CD14-positive monocyte (primary cell): Measurements from ENCODE around the gene CELF2. TPM values are rescaled to one million over a fixed set of nuclear protein-coding genes. Genes with fewer than 3 reads are reported as not detected.

ENCODE experiments used
- DNase-seq, 3 donors: peaks; one replicate each; pipeline ENCODE4 v3.0.0-alpha.2; 2011 to 2022
- H2AFZ ChIP-seq: 2 replicates; pipeline ENCODE4 v1.6.0; 2012; ENCODE audit warnings: mild to moderate bottlenecking, low read depth, low read length, inconsistent platforms; ENCODE audit not compliant: insufficient read depth, poor library complexity, severe bottlenecking
- H3K27ac ChIP-seq, 2 donors: 1 replicate in 1 of 2; 2 replicates in 1 of 2; pipeline ENCODE4 v1.5.1; 2012 to 2013; ENCODE audit warnings: low read length in 2 of 2, control low read depth in 1 of 2, inconsistent platforms in 1 of 2, low read depth in 1 of 2, mild to moderate bottlenecking in 1 of 2
- H3K27me3 ChIP-seq, 2 donors: one replicate each; pipeline versions ENCODE4 v1.6.0 to v1.6.1; 2011 to 2013; ENCODE audit warnings: low read length in 2 of 2; ENCODE audit not compliant: control insufficient read depth in 2 of 2, insufficient read depth in 2 of 2
- H3K36me3 ChIP-seq, 2 donors: replicated peaks in 1 of 2; 1 replicate in 1 of 2; 2 replicates in 1 of 2; pipeline versions ENCODE4 v1.5.1 to v1.6.1; 2012 to 2013; ENCODE audit warnings: low read length in 2 of 2, control low read depth in 1 of 2, inconsistent platforms in 1 of 2, mild to moderate bottlenecking in 1 of 2; ENCODE audit not compliant: insufficient read depth in 2 of 2, control insufficient read depth in 1 of 2
- H3K4me1 ChIP-seq, 2 donors: 1 replicate in 1 of 2; 2 replicates in 1 of 2; pipeline versions ENCODE4 v1.5.1 to v1.6.1; 2012 to 2013; ENCODE audit warnings: low read length in 2 of 2, control low read depth in 1 of 2, inconsistent platforms in 1 of 2, mild to moderate bottlenecking in 1 of 2, moderate library complexity in 1 of 2; ENCODE audit not compliant: insufficient read depth in 2 of 2, control insufficient read depth in 1 of 2
- H3K4me2 ChIP-seq: replicated peaks from 2 replicates; pipeline ENCODE3; 2012; ENCODE audit warnings: low read length, moderate library complexity, mild to moderate bottlenecking; ENCODE audit not compliant: poor library complexity, severe bottlenecking; ENCODE audit errors: extremely low read depth
- H3K4me3 ChIP-seq, 3 experiments: fragments of 200-600 bp in 1 of 3; sonication (generic) in 1 of 3; replicated peaks in 1 of 3; 1 replicate in 2 of 3; 2 replicates in 1 of 3; pipeline ENCODE4 v1.5.1; 2011 to 2013; ENCODE audit warnings: low read length in 3 of 3, mild to moderate bottlenecking in 3 of 3, control low read depth in 2 of 3, low read depth in 2 of 3, inconsistent platforms in 1 of 3, moderate library complexity in 1 of 3
- H3K79me2 ChIP-seq: 2 replicates; pipeline ENCODE4 v1.6.0; 2012; ENCODE audit warnings: mild to moderate bottlenecking, control low read depth, inconsistent platforms, low read length, moderate library complexity; ENCODE audit not compliant: insufficient read depth
- H3K9ac ChIP-seq: 2 replicates; pipeline ENCODE4 v1.6.0; 2017; ENCODE audit warnings: low read length, mild to moderate bottlenecking; ENCODE audit not compliant: insufficient read depth, poor library complexity, severe bottlenecking
- H3K9me3 ChIP-seq, 2 donors: replicated peaks in 1 of 2; 1 replicate in 1 of 2; 2 replicates in 1 of 2; pipeline versions ENCODE4 v1.5.1 to v1.6.1; 2012 to 2013; ENCODE audit warnings: low read length in 2 of 2, control low read depth in 1 of 2; ENCODE audit not compliant: control insufficient read depth in 1 of 2, insufficient read depth in 1 of 2
- H4K20me1 ChIP-seq: 2 replicates; pipeline ENCODE4 v1.6.0; 2012; ENCODE audit warnings: mild to moderate bottlenecking, low read length, control low read depth, moderate library complexity; ENCODE audit not compliant: insufficient read depth
- H3K27ac Mint-ChIP-seq, 7 donors: one replicate each; pipeline ENCODE4 v1.8.0; 2020; ENCODE audit warnings: mild to moderate bottlenecking in 7 of 7, mixed read lengths in 7 of 7, moderate library complexity in 6 of 7, inconsistent platforms in 2 of 7
- H3K27me3 Mint-ChIP-seq, 3 donors: one replicate each; pipeline ENCODE4 v1.8.0; 2021 to 2022; ENCODE audit warnings: low read depth in 3 of 3, mild to moderate bottlenecking in 3 of 3, mixed read lengths in 3 of 3, moderate library complexity in 3 of 3, inconsistent platforms in 1 of 3
- H3K36me3 Mint-ChIP-seq, 2 donors: one replicate each; pipeline ENCODE4 v1.8.0; 2020; ENCODE audit warnings: mixed read lengths in 2 of 2, inconsistent platforms in 1 of 2, mild to moderate bottlenecking in 1 of 2
- H3K4me1 Mint-ChIP-seq: one replicate; pipeline ENCODE4 v1.8.0; 2020; ENCODE audit warnings: mild to moderate bottlenecking, mixed read lengths
- H3K4me3 Mint-ChIP-seq, 2 donors: one replicate each; pipeline ENCODE4 v1.8.0; 2020; ENCODE audit warnings: mild to moderate bottlenecking in 2 of 2, mixed read lengths in 2 of 2, moderate library complexity in 1 of 2
- H3K9me3 Mint-ChIP-seq, 7 donors: one replicate each; pipeline ENCODE4 v1.8.0; 2020 to 2022; ENCODE audit warnings: mixed read lengths in 7 of 7, mild to moderate bottlenecking in 6 of 7, moderate library complexity in 6 of 7, inconsistent platforms in 2 of 7
- CTCF ChIP-seq: fragments of 200-600 bp; IDR thresholded peaks from one replicate; pipeline ENCODE4 v1.8.0; 2022; ENCODE audit warnings: antibody characterized with exemption, mild to moderate bottlenecking
- WGBS: methylation state at CpG from one replicate; pipeline ENCODE4 v1.1.5; 2013; ENCODE audit warnings: missing lambda C conversion rate; ENCODE audit not compliant: insufficient coverage; 5-methylcytosine and 5-hydroxymethylcytosine counted together
- intact Hi-C, 2 donors: fragments of 100-400 bp; cut with micrococcal nuclease; formaldehyde crosslinking; loops; one replicate each; pipeline versions ENCODE4 v1.15.0 to v1.15.1; 2023
- polyA plus RNA-seq, 3 donors: library from polyadenylated mRNA; depleted of rRNA in 1 of 3; unstranded in 2 of 3; stranded (reverse) in 1 of 3; fragments of 300-500 nt in 2 of 3; fragments of >200 nt in 1 of 3; fragmentation: Illumina TruSeq in 2 of 3; gene quantifications; 1 replicate in 2 of 3; 2 replicates in 1 of 3; pipeline ENCODE4 v1.2.3, GENCODE V29; 2012 to 2021

Gene CELF2
- polyA plus RNA-seq, 3 donors, result 53.5 to 93.3 (median 80.5) TPM

GRCh38 chr10:11298116-11298515 lies 280.4 kb downstream of the CELF2 start:
- no peak overlapping the region for H3K4me2 ChIP-seq
- peaks cover 93 to 98% of the 10 kb centered on the region in 2 donors for H3K36me3 ChIP-seq
- intact Hi-C loops, result no loop called here
- H3K4me1 ChIP-seq, result no peaks in the 10 kb centered on the region
- peaks cover 97% of the 10 kb centered on the region for H4K20me1 ChIP-seq
- Mint-ChIP-seq H3K4me1 (no peaks in the 10 kb centered on the region), H3K9me3 (peaks cover 0 to 8% (median 0%) of the 10 kb centered on the region in 7 donors), H3K4me3 (no peak overlapping the region), H3K27ac (peak overlapping the region in 1 of 7 donors; percentile 23), H3K36me3 (peaks cover 90 to 95% of the 10 kb centered on the region in 2 donors), H3K27me3 (peaks cover 0 to 1% (median 0%) of the 10 kb centered on the region in 3 donors)
- no peak overlapping the region for H3K9ac ChIP-seq
- no peaks in the 10 kb centered on the region for H3K27me3 ChIP-seq
- no peak for TF ChIP-seq CTCF
- WGBS, result 100% methylated on average over 1 of the region's 5 CpGs
- H3K4me3 ChIP-seq, result no peak overlapping the region
- H2AFZ ChIP-seq, result no peak overlapping the region
- DNase-seq, result no peak
- peak overlapping the region in 1 of 2 donors; percentile 52 for H3K27ac ChIP-seq
- H3K79me2 ChIP-seq, result peaks cover 71% of the 10 kb centered on the region
- no peaks in the 10 kb centered on the region for H3K9me3 ChIP-seq

GRCh38 chr10:11299125-11299524 lies 281.5 kb downstream of the CELF2 start:
- peak overlapping the region in 1 of 7 donors; percentile 78 for H3K27ac Mint-ChIP-seq
- 98% methylated on average over 11 of the region's 11 CpGs for WGBS

More at GRCh38 chr10:11299125-11299524, 281.5 kb downstream of the CELF2 start:
- peaks cover 70% of the 10 kb centered on the region for H3K79me2 ChIP-seq
- no peak for TF ChIP-seq CTCF
- H3K4me2 ChIP-seq, result no peak overlapping the region
- no peaks in the 10 kb centered on the region for H3K9me3 ChIP-seq
- no peak for DNase-seq
- no peaks in the 10 kb centered on the region for H3K27me3 ChIP-seq
- intact Hi-C loops, result no loop called here
- no peak overlapping the region for H2AFZ ChIP-seq
- peaks cover 91 to 95% of the 10 kb centered on the region in 2 donors for H3K36me3 Mint-ChIP-seq
- peak overlapping the region in 1 of 2 donors; percentile 24 for H3K27ac ChIP-seq
- no peaks in the 10 kb centered on the region for H3K4me1 Mint-ChIP-seq
- H3K36me3 ChIP-seq, result peaks cover 93 to 98% of the 10 kb centered on the region in 2 donors
- no peak overlapping the region for H3K4me3 ChIP-seq
- H3K27me3 Mint-ChIP-seq, result peaks cover 0 to 1% (median 0%) of the 10 kb centered on the region in 3 donors
- peaks cover 97% of the 10 kb centered on the region for H4K20me1 ChIP-seq
- no peaks in the 10 kb centered on the region for H3K4me1 ChIP-seq
- no peak overlapping the region for H3K4me3 Mint-ChIP-seq
- peaks cover 0 to 10% (median 3%) of the 10 kb centered on the region in 7 donors for H3K9me3 Mint-ChIP-seq
- H3K9ac ChIP-seq, result no peak overlapping the region
